ENCODE data around the gene ATP6V0D1. TPM values are rescaled to one million over a fixed set of nuclear protein-coding genes. Genes with fewer than 3 reads are reported as not detected.

The ATP6V0D1 gene
- total RNA-seq, 6 donors from 2014 or later = 69.1 to 221 (median 147) TPM

GRCh38 chr16:67460168-67460567 is 20.8 kb downstream of the ATP6V0D1 start:
- Histone ChIP-seq H3K27me3 (no peaks in the 10 kb centered on the region), H3K4me3 (no peak overlapping the region), H3K9me3 (no peaks in the 10 kb centered on the region), H3K36me3 (peaks cover 0 to 11% (median 0%) of the 10 kb centered on the region in 4 donors), H3K27ac (peak overlapping the region; percentile 70 to 88 (median 84)), H3K4me1 (peaks cover 61 to 90% (median 74%) of the 10 kb centered on the region in 4 donors)
- ATAC-seq (ENCODE audit: low FRiP score in 2 of 2) (peak in 1 of 2 donors; percentile 12), DNase-seq (no peak)
- TF ChIP-seq CTCF (IDR thresholded peaks at IDR 0.05) = no peak
- TF ChIP-seq POLR2A (IDR thresholded peaks at IDR 0.05) = no peak
- no peak for TF ChIP-seq EP300 (IDR thresholded peaks at IDR 0.05)
- no peak for TF ChIP-seq POLR2AphosphoS5 (IDR thresholded peaks at IDR 0.05)
- WGBS, 2 donors = 72 to 93% methylated on average over 5 of the region's 5 CpGs

- ATAC-seq (ENCODE audit: low FRiP score in 2 of 2) (peak in 1 of 2 donors; percentile 45), DNase-seq (no peak)
- peaks cover 58 to 86% (median 74%) of the 10 kb centered on the region in 4 donors for H3K4me1 ChIP-seq
- no peak for TF ChIP-seq CTCF (IDR thresholded peaks at IDR 0.05)
- no peak for TF ChIP-seq POLR2A (IDR thresholded peaks at IDR 0.05)
- TF ChIP-seq EP300 (IDR thresholded peaks at IDR 0.05) = no peak
- TF ChIP-seq POLR2AphosphoS5 (IDR thresholded peaks at IDR 0.05) = no peak
- 69% methylated on average over 3 of the region's 3 CpGs; no CpG with 5 or more reads in 1 of the 2 donors for WGBS, 2 donors
- peaks cover 0 to 14% (median 0%) of the 10 kb centered on the region in 4 donors for H3K36me3 ChIP-seq
- H3K27ac ChIP-seq = peak overlapping the region; percentile 70 to 88 (median 84)
- H3K9me3 ChIP-seq = no peaks in the 10 kb centered on the region
- H3K27me3 ChIP-seq = no peaks in the 10 kb centered on the region
- no peak overlapping the region for H3K4me3 ChIP-seq
These were observed 21.2 kb downstream of the ATP6V0D1 start for GRCh38 chr16:67459861-67460150.

- DNase-seq (peak; percentile 73 to 90), ATAC-seq (ENCODE audit: low FRiP score in 2 of 2) (peak; percentile 43 to 76)
- H3K27me3 ChIP-seq = no peaks in the 10 kb centered on the region
- 17 to 30% methylated on average over 1 to 7 of the region's 7 CpGs for WGBS, 2 donors
- H3K36me3 ChIP-seq = peaks cover 0 to 15% (median 0%) of the 10 kb centered on the region in 4 donors
- H3K4me3 ChIP-seq = no peak overlapping the region
- TF ChIP-seq EP300 (IDR thresholded peaks at IDR 0.05) (peak in 1 of 4 donors; percentile 16), CTCF (IDR thresholded peaks at IDR 0.05) (no peak), POLR2A (IDR thresholded peaks at IDR 0.05) (peak in 1 of 4 donors; percentile 22), POLR2AphosphoS5 (IDR thresholded peaks at IDR 0.05) (peak in 1 of 2 donors; percentile 31)
- H3K9me3 ChIP-seq = no peaks in the 10 kb centered on the region
- peak overlapping the region; percentile 70 to 88 (median 84) for H3K27ac ChIP-seq
- peaks cover 58 to 81% (median 74%) of the 10 kb centered on the region in 4 donors for H3K4me1 ChIP-seq
These were observed 21.7 kb downstream of the ATP6V0D1 start for GRCh38 chr16:67459066-67459860.

GRCh38 chr16:67458121-67458641 is 22.8 kb downstream of the ATP6V0D1 start:
- DNase-seq = peak in 1 of 2 donors; percentile 33
- ATAC-seq (ENCODE audit: low FRiP score in 2 of 2) = peak in 1 of 2 donors; percentile 57
- Histone ChIP-seq H3K27me3 (no peaks in the 10 kb centered on the region), H3K4me1 (peaks cover 58 to 78% (median 75%) of the 10 kb centered on the region in 4 donors), H3K9me3 (no peaks in the 10 kb centered on the region), H3K36me3 (peaks cover 0 to 19% (median 5%) of the 10 kb centered on the region in 4 donors), H3K4me3 (no peak overlapping the region), H3K27ac (peak overlapping the region; percentile 70 to 88 (median 84))
- TF ChIP-seq POLR2A (IDR thresholded peaks at IDR 0.05) (no peak), EP300 (IDR thresholded peaks at IDR 0.05) (no peak), CTCF (IDR thresholded peaks at IDR 0.05) (no peak), POLR2AphosphoS5 (IDR thresholded peaks at IDR 0.05) (no peak)
- WGBS, 2 donors = 83 to 90% methylated on average over 4 to 6 of the region's 6 CpGs

Measured in upper lobe of left lung (tissue), 6 donors.